ENCODE data around the gene PNO1.
"Not testable (repeated sequence)": the region's sequence is repeated elsewhere in the genome, so short reads cannot be mapped to it uniquely, and the experiment has no call there.

PNO1 gene

DNA sequence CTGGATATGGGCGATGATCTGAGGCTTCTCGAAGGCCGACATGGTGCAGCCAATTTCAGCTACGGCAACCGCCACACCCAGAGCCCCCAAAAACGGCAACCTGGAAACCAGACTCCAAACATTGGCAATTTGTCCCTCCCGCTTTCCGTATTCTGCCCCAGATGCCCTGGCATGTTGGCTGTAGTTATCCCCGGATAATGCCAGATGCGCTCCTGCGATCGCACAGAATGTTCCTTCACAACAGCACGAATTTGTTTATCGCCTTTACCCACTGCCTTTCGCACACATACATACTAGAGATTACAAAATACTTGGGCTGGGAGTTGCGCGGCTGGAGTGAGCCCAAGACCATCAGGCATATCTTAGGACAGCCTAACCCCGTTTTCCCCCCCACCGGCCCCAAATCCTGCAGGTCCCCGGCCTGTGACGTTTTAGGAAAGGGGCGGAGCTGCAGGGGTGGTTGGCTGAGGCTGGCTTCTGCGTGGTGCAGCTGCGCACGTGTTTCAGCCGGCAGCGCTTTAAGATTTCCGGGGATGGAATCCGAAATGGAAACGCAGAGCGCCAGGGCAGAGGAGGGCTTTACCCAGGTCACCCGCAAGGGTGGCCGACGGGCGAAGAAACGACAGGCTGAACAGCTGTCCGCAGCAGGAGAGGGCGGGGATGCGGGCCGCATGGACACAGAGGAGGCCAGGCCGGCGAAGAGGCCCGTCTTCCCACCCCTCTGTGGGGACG lies at the start of gene PNO1:
Gene PNO1, plus strand, starts transcription at position 487 of the 732 bp plus-strand sequence. Its CDS starts 47 bp downstream, at position 534.
- peak; percentile 97 for DNase-seq

DNA sequence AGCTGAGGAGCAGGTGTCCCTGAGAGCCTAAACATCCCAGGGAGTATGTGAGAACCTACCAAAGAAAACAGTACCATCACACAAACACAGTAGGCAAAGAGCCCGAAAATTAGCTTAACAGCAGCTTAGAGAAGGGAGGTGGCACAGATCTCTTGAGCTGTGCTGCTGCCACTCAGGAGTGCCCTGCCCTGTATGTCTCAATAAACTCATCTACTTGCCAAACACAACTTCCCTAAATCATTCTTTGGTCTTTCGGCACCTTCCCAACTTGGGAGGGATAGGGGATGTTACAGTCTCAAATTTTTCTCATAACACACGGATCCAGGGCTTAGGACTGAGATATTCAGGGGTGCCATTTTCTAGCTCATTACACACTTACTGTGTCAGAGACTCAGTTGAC lies 49.6 kb upstream of the PNO1 start:
- no peak for DNase-seq

- no peak for DNase-seq
These were observed 47.6 kb upstream of the PNO1 start for GRCh38 chr2:68110102-68110501.

- DNase-seq, result no peak
These were observed 41.7 kb upstream of the PNO1 start for GRCh38 chr2:68115965-68116364.

DNA sequence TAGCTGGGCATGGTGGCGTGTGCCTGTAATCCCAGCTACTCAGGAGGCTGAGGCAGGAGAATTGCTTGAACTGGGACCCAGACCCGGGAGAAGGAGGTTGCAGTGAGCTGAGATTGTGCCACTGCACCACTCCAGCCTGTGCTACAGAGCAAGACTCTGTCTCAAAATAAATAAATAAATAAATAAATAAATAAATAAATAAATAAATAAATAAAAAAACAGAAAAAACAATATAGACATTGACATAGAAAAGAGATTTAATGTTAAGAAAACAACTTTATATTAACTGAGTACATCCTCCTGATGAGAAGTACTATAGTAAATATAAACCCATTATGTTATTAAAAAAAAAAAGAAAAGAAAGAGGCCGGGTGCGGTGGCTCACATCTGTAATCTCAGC lies 39.8 kb upstream of the PNO1 start:
- not testable (repeated sequence) for DNase-seq

DNA sequence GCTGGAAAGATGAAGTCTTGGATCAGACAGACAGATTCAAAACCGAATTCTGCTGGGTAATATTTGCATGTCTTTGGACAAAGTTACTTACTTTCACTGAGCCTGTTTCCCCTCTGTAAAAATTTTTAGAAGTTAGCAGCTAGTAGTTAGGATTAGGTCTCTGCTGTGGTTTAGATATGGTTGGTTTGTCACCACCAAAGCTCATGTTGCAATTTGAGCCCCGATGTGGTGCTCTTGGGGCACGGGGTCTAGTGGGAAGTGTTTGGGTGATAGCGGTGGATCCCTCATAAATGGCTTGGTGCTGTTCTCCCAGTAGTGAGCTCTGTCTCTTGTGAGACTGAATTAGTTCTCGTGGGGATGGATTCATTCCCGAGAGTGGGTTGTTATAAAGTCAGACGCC lies 38.9 kb upstream of the PNO1 start:
- no peak for DNase-seq

DNA sequence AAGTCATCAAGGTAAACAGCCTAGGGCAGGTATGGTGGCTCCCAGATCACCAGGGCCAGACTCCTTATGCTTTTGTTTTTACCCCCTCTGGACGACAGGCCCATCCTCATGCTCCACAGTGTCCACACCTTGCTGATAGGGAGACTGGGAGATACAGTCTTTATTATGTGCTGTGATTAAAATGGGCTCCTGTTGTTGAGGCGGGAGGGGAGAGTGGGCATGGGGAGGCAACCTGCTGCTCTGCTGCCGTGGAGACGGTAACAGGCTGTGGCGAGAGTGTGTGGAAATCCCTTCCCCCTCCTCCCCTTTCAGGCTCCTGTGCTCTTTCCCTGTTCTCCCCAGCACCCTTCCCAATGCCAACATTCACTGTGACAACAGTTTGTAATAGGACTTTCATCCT lies 38.2 kb upstream of the PNO1 start:
- no peak for DNase-seq

DNA sequence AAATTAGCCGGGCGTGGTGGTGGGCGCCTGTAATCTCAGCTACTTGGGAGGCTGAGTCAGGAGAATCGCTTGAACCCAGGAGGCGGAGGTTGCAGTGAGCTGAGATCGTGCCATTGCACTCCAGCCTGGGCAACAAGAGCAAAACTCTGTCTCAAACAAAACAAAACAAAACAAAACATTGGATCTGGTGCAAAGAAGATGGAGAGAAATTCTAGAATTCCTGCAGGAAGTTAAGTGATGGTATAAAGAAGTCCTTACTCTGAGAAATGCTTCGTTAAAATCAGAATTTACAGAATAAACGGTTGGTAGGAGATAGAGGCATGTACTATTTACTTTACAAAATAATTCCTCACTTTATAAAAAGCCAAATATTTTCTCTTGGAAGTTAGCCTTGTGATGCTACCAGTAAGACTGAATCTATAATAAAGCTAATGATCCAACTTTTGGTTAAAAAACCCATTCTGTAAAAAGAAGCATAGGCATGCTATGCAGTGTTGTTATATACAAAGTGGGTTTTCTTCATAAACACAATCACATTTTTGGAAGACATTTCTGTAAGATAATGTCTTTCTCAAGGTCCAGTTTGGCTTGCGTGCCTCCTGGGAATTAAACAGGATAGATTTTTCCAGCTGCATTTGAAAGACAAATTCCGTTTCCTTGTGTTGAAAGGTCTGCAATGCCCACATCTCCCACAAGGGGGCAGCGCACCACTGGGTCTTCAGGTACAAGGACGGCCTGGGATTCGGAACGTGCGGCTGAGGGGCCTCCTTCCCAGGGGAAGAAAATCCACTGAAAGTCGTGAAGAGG lies 35.6 kb upstream of the PNO1 start:
- DNase-seq, result peak; percentile 86 to 87

- no peak for DNase-seq
These were observed 35.1 kb upstream of the PNO1 start for GRCh38 chr2:68122680-68122964.

- no peak for DNase-seq
These were observed 33.4 kb upstream of the PNO1 start for GRCh38 chr2:68124321-68124720.

DNA sequence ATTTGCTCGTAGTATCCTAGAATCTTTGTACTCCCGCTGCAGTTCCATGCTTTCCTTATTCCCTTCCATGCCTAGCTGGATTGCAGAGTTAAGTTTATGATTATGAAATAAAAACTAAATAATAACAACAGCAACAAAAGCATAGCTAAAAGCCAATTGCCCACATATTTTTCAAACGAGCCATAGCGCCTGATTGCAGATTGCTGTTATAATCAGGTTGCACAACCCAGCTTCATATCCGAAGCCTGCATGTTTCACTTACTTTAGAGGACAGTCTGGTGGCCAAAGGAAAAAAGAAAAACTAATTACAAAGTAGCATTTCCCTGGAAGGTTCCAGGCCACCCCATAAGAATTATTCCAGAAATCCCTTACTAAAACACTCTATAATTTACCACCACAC lies 31.9 kb upstream of the PNO1 start:
- no peak for DNase-seq

- no peak for DNase-seq
These were observed 31.1 kb upstream of the PNO1 start for GRCh38 chr2:68126561-68126960.

- DNase-seq, result no peak
These were observed 30.1 kb upstream of the PNO1 start for GRCh38 chr2:68127358-68128242.

- DNase-seq, result no peak
These were observed 23.6 kb upstream of the PNO1 start for GRCh38 chr2:68134120-68134519.

- no peak for DNase-seq
These were observed 23.1 kb upstream of the PNO1 start for GRCh38 chr2:68134554-68134953.

DNA sequence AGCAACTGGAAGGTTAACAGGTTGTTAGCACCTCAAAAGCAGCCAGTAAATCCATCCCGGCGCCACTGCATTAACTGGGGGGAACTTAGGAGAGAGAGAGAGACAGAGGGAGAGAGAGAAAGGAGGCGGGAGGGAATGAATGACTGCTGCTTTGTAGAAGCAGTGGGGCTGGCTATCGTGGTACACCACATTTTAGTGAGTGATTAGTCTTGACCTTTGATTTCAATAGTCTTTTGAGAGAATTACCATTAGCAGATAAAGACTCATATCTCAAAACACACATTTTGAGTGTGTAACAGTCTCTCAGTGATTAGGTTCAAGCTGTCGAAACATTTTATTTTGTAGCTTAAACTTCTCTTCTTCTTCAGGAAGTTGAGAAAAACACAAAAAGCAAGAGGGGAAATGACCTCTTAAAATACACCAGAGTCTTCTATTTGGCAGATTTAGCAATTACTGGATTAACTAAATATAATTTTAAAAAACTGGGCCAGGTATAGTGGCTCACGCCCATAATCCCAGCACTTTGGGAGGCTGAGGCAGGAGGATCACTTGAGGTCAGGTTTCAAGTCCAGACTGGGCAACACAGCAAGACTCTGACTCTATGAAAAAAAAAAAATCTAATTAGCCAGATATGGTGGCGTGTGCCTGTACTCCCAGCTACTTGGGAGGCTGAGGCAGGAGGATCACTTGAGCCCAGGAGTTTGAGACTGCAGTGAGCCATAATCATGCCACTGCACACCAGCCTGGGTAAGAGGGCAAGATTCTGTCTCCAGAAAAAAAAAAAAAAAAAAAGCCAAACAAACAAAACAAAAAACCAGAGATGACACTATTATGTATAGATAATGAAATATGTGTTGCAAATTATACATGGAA lies 22.0 kb upstream of the PNO1 start:
- no peak for DNase-seq

DNA sequence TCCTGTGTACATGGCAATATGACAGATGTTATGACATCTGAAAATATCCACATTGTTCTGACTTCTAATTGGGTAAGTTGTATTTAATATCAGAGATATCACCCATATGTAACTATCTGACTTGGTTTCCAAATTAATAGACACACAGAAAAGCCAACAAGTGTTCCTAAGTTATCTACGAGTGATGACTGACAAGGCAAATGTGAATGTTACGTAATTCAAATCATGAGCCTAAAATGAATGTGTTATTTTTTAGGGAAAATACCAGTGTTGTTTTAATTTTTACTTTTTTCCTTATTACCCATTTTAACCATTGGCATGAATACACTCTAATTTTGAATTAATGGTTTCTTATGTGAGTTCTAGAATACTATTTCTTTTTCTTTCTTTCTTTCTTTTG lies 15.8 kb upstream of the PNO1 start:
- DNase-seq, result no peak

- no peak for DNase-seq
These were observed 6.7 kb upstream of the PNO1 start for GRCh38 chr2:68151037-68151436.

GRCh38 chr2:68152681-68153347 lies 4.9 kb upstream of the PNO1 start:
- DNase-seq, result no peak

- DNase-seq, result no peak
These were observed 2.1 kb upstream of the PNO1 start for GRCh38 chr2:68155618-68156017.

- no peak for DNase-seq
These were observed 1.3 kb upstream of the PNO1 start for GRCh38 chr2:68156419-68156818.

DNA sequence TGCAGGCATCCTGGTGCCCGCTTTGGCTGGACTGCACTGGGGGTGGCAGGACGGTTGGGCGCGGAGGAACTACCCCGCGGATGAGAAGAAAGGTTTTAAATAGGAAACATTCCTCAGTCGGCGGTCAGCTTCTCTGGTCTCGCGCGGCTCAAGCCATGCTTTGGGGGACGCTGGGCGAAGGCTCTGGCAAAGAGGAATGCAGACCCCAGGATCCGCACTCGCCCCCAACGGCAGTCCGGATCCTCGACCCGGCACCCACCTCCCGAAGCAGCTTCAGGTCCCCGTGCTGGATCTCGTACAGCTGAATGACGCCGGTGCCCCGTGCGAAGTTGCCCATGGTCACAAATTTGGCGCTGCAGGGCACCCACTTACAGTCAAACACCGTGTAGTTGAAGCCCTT lies 686 bp upstream of the PNO1 start:
- DNase-seq, result no peak
